Measurements from ENCODE around the gene EGLN1.

EGLN1 gene

GRCh38 chr1:231322880-231323530 is 99.1 kb downstream of the EGLN1 start:
- DNase-seq: no peak

GRCh38 chr1:231319080-231319479 is 103.0 kb downstream of the EGLN1 start:
- DNase-seq: no peak

GRCh38 chr1:231318568-231318967 is 103.5 kb downstream of the EGLN1 start:
- no peak for DNase-seq

- DNase-seq: no peak
Measured at GRCh38 chr1:231318015-231318355, 104.1 kb downstream of the EGLN1 start.

- no peak for DNase-seq
Measured at GRCh38 chr1:231317306-231318014, 104.6 kb downstream of the EGLN1 start.

GRCh38 chr1:231315887-231316286 is 106.2 kb downstream of the EGLN1 start:
- peak; percentile 30 for DNase-seq
